ENCODE data around the gene RNF214. TPM values are rescaled to one million over a fixed set of nuclear protein-coding genes. Genes with fewer than 3 reads are reported as not detected.

Gene RNF214
- total and polyA plus RNA-seq, 2 of the 13 experiments (the other 11 are each of a cell fraction or from before 2014, with no cell fraction given): 10.7 to 12.6 TPM

DNA sequence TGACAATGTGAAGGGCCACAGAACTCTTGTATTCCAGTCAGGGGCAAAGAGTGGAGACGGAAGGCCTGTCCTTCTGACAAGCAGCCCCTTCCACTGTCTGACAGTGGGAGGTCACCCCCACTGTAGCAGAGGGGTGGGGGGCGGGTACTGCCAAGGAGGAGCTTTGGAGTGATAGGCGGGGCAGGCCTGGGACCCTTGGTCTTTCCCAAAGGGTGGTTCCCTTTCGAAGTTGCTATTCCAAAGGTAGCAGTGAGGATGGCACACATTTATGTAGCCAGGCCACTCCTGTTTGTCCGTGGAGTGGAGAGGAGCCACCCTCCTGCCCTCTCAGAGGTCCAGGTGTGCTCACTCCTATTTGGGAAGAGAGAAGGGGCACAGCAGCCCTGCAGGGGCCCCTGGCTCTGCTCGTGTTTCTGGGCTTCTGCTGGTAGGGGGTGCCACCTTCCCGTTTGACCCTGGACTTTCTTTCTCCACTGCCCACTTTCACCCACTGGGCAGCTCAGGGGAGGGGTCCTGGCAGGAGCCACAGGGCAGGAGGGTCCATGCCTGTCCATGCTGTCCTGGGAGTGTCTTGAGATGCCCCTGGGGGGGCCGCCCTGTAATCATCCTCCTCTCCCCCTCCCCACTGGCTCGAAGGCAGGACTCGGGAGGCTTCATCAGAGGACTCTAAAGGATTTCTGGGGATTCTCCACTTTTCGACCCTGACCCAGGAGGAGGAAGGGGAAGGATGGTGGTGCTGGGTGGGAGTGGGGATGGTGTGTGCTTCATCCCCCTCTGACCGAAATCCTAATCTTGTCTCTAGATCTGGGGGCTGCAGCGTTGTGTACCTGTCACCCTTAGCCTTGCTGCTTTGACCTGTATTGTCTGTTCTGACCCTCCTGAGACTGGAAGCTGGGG is 32.3 kb upstream of the RNF214 start (continued):
- TF ChIP-seq REPIN1 (CRISPR knock-in tag; IDR thresholded peaks at IDR 0.05; ENCODE audit: borderline replicate concordance, low read depth) (no peak), DPF2 (CRISPR knock-in tag; IDR thresholded peaks at IDR 0.05; ENCODE audit: borderline replicate concordance, low read depth) (no peak), ZNF251 (CRISPR knock-in tag; IDR thresholded peaks at IDR 0.05) (no peak)

- ChIA-PET POLR2A (no interaction called here), CTCF (ENCODE audit: low intra/inter-chr PET ratio, low total read pairs) (no interaction called here)
- no peak overlapping the region for H2AFZ ChIP-seq (ENCODE audit: low read length)
- H3K79me2 ChIP-seq (ENCODE audit: insufficient read depth, low read length): no peaks in the 10 kb centered on the region
- peaks cover 0 to 3% of the 10 kb centered on the region in 2 experiments; a peak in 1 of 5 replicates for H3K36me3 ChIP-seq (replicated peaks in 1 of 2; ENCODE audit: control insufficient read depth in 1 of 2, insufficient read depth in 2 of 2, low read length in 2 of 2)
- H3K4me1 ChIP-seq (ENCODE audit: insufficient read depth, low read length): peaks cover 9% of the 10 kb centered on the region
- H3K27me3 ChIP-seq (ENCODE audit: control insufficient read depth in 1 of 2, insufficient read depth in 2 of 2, low read length in 2 of 2): no peaks in the 10 kb centered on the region
- H3K4me2 ChIP-seq (ENCODE audit: low read depth, low read length): no peak overlapping the region
- no peak overlapping the region for H3K4me3 ChIP-seq (replicated peaks in 1 of 3; ENCODE audit: insufficient read depth in 1 of 3, low read depth in 2 of 3, low read length in 3 of 3)
- H4K20me1 ChIP-seq (ENCODE audit: insufficient read depth, low read length): no peaks in the 10 kb centered on the region
- TF ChIP-seq ZNF547 (CRISPR knock-in tag; IDR thresholded peaks at IDR 0.05): no peak
- TF ChIP-seq BRCA1 (CRISPR knock-in tag; IDR thresholded peaks at IDR 0.05): no peak
- TF ChIP-seq ZC3H4 (CRISPR knock-in tag; IDR thresholded peaks at IDR 0.05; ENCODE audit: borderline replicate concordance): no peak
- TF ChIP-seq ZNF451 (CRISPR knock-in tag; IDR thresholded peaks at IDR 0.05): no peak
- no peak for TF ChIP-seq FLYWCH1 (CRISPR knock-in tag; IDR thresholded peaks at IDR 0.05)
- TF ChIP-seq ZNF101 (CRISPR knock-in tag; IDR thresholded peaks at IDR 0.05; ENCODE audit: borderline replicate concordance, low read depth): no peak
- TF ChIP-seq ZSCAN29 (CRISPR knock-in tag; conservative IDR thresholded peaks at IDR 0.05): no peak
- TF ChIP-seq ELK4 (CRISPR knock-in tag; IDR thresholded peaks at IDR 0.05; ENCODE audit: borderline replicate concordance): no peak
- no peak for TF ChIP-seq YEATS4 (CRISPR knock-in tag; IDR thresholded peaks at IDR 0.05; ENCODE audit: borderline replicate concordance)
- no peak for TF ChIP-seq FOXA1 (IDR thresholded peaks at IDR 0.05)
- TF ChIP-seq FOXA1 (CRISPR knock-in tag; IDR thresholded peaks at IDR 0.05): no peak
- TF ChIP-seq ZNF550 (CRISPR knock-in tag; IDR thresholded peaks at IDR 0.05; ENCODE audit: borderline replicate concordance): no peak
- H3K27ac ChIP-seq (ENCODE audit: extremely low read length, insufficient read depth, low read length): no peak overlapping the region
- in situ Hi-C loops (cut with HindIII; ENCODE audit: extremely low pct_ligation_motif_present, low pct_unique_long_range_greater_than_20kb) (no loop called here), intact Hi-C loops (cut with micrococcal nuclease; ENCODE audit: unreplicated experiment) (loop anchor here (1.0 kb wide), 1 partner anchor 25 kb away; no protein-coding TSS in a partner anchor)
- no peak overlapping the region for H3K9ac ChIP-seq (ENCODE audit: insufficient read depth, low read depth, low read length)
- WGBS (ENCODE audit: low lambda C conversion rate): 92% methylated on average over 8 of the region's 12 CpGs
- no TSS peak for BruUV-seq (replicated peaks)
- ATAC-seq (no peak), FAIRE-seq (no peak), DNase-seq (ENCODE audit: low spot score) (no peak)
- no peaks in the 10 kb centered on the region for H3K9me3 ChIP-seq (ENCODE audit: low read length)
Measured at GRCh38 chr11:117200813-117201657, 31.4 kb upstream of the RNF214 start.

Measured in HepG2 (cell line).